ENCODE data around the gene G2E3. TPM values are rescaled to one million over a fixed set of nuclear protein-coding genes. Genes with fewer than 3 reads are reported as not detected.

G2E3 gene
- total and polyA plus RNA-seq, 2 of the 13 experiments (the other 11 are each of a cell fraction or from before 2014, with no cell fraction given), result 22.8 to 63.0 TPM

GRCh38 chr14:30655124-30655523 is 96.2 kb downstream of the G2E3 start:
- in situ Hi-C loops (cut with HindIII; ENCODE audit: extremely low pct_ligation_motif_present, low pct_unique_long_range_greater_than_20kb) (no loop called here), intact Hi-C loops (cut with micrococcal nuclease; ENCODE audit: unreplicated experiment) (loop anchor here (5.0 kb wide), 1 partner anchor 37 kb away; no protein-coding TSS in a partner anchor)
- no peaks in the 10 kb centered on the region for H3K27me3 ChIP-seq (ENCODE audit: control insufficient read depth in 1 of 2, insufficient read depth in 2 of 2, low read length in 2 of 2)
- TF ChIP-seq GABPA (IDR thresholded peaks at IDR 0.05; ENCODE audit: low read depth, low read length) (no peak), GABPA (CRISPR knock-in tag; IDR thresholded peaks at IDR 0.05; ENCODE audit: low read depth) (no peak), SNAPC2 (CRISPR knock-in tag; IDR thresholded peaks at IDR 0.05) (0 out of 2 replicates have a peak, but pooled peaks have one; percentile 35), SMAD9 (CRISPR knock-in tag; IDR thresholded peaks at IDR 0.05) (no peak), JUNB (CRISPR knock-in tag; IDR thresholded peaks at IDR 0.05; ENCODE audit: borderline replicate concordance) (peak; percentile 26; the same call in 1 of the 2 replicates), FUBP1 (CRISPR knock-in tag; IDR thresholded peaks at IDR 0.05; ENCODE audit: borderline replicate concordance) (no peak)
- H2AFZ ChIP-seq (ENCODE audit: low read length), result no peak overlapping the region
- FAIRE-seq, result no peak
- H4K20me1 ChIP-seq (ENCODE audit: insufficient read depth, low read length), result peaks cover 9% of the 10 kb centered on the region
- CTCF ChIA-PET (ENCODE audit: low intra/inter-chr PET ratio, low total read pairs), result interaction anchor here (1.1 to 2.5 kb wide), 2 partner anchors 27 to 251 kb away, joined by 4 to 10 read pairs; no protein-coding TSS in a partner anchor
- BruUV-seq (replicated peaks), result no TSS peak
- no peak overlapping the region for H3K4me3 ChIP-seq (replicated peaks in 1 of 3; ENCODE audit: insufficient read depth in 1 of 3, low read depth in 2 of 3, low read length in 3 of 3)
- no peak overlapping the region for H3K4me2 ChIP-seq (ENCODE audit: low read depth, low read length)
- POLR2A ChIA-PET, result no interaction called here
- ATAC-seq, result no peak; the same call in 2 of the 3 replicates
- H3K9ac ChIP-seq (ENCODE audit: insufficient read depth, low read depth, low read length), result no peak overlapping the region
- H3K27ac ChIP-seq (ENCODE audit: extremely low read length, insufficient read depth, low read length), result no peak overlapping the region
- peaks cover 10% of the 10 kb centered on the region; the same call in 1 of the 2 replicates for H3K4me1 ChIP-seq (ENCODE audit: insufficient read depth, low read length)
- no peaks in the 10 kb centered on the region for H3K79me2 ChIP-seq (ENCODE audit: insufficient read depth, low read length)
- no peak for DNase-seq (ENCODE audit: low spot score)
- H3K9me3 ChIP-seq (ENCODE audit: low read length), result no peaks in the 10 kb centered on the region
- H3K36me3 ChIP-seq (replicated peaks in 1 of 2; ENCODE audit: control insufficient read depth in 1 of 2, insufficient read depth in 2 of 2, low read length in 2 of 2), result peaks cover 35 to 95% of the 10 kb centered on the region in 2 experiments

GRCh38 chr14:30655658-30656057 is 96.7 kb downstream of the G2E3 start:
- ATAC-seq (peak; percentile 6), DNase-seq (ENCODE audit: low spot score) (no peak), FAIRE-seq (no peak)
- H3K36me3 ChIP-seq (replicated peaks in 1 of 2; ENCODE audit: control insufficient read depth in 1 of 2, insufficient read depth in 2 of 2, low read length in 2 of 2), result peaks cover 35 to 94% of the 10 kb centered on the region in 2 experiments
- peaks cover 9% of the 10 kb centered on the region for H4K20me1 ChIP-seq (ENCODE audit: insufficient read depth, low read length)
- H3K4me2 ChIP-seq (ENCODE audit: low read depth, low read length), result no peak overlapping the region
- WGBS (ENCODE audit: low lambda C conversion rate), result 96% methylated on average over 3 of the region's 3 CpGs
- POLR2A ChIA-PET, result no interaction called here
- H3K27me3 ChIP-seq (ENCODE audit: control insufficient read depth in 1 of 2, insufficient read depth in 2 of 2, low read length in 2 of 2), result no peaks in the 10 kb centered on the region
- H3K4me3 ChIP-seq (replicated peaks in 1 of 3; ENCODE audit: insufficient read depth in 1 of 3, low read depth in 2 of 3, low read length in 3 of 3), result no peak overlapping the region
- no peak overlapping the region for H3K27ac ChIP-seq (ENCODE audit: extremely low read length, insufficient read depth, low read length)
- CTCF ChIA-PET (ENCODE audit: low intra/inter-chr PET ratio, low total read pairs), result interaction anchor here (1.1 to 2.5 kb wide), 3 partner anchors 26 to 251 kb away, joined by 4 to 12 read pairs (median 10); no protein-coding TSS in a partner anchor
- H3K79me2 ChIP-seq (ENCODE audit: insufficient read depth, low read length), result no peaks in the 10 kb centered on the region
- no TSS peak for BruUV-seq (replicated peaks)
- in situ Hi-C loops (cut with HindIII; ENCODE audit: extremely low pct_ligation_motif_present, low pct_unique_long_range_greater_than_20kb), result no loop called here
- H3K4me1 ChIP-seq (ENCODE audit: insufficient read depth, low read length), result peaks cover 10% of the 10 kb centered on the region; the same call in 1 of the 2 replicates
- intact Hi-C loops (cut with micrococcal nuclease; ENCODE audit: unreplicated experiment), result loop anchor here (1.0 to 5.0 kb wide), 3 partner anchors 37 to 251 kb away; no protein-coding TSS in a partner anchor
- no peak overlapping the region for H2AFZ ChIP-seq (ENCODE audit: low read length)
- H3K9me3 ChIP-seq (ENCODE audit: low read length), result no peaks in the 10 kb centered on the region
- no peak overlapping the region for H3K9ac ChIP-seq (ENCODE audit: insufficient read depth, low read depth, low read length)
- 0 out of 2 replicates have a peak, but pooled peaks have one; percentile 14 for TF ChIP-seq SOX13 (IDR thresholded peaks at IDR 0.05)
- TF ChIP-seq SOX13 (CRISPR knock-in tag; conservative IDR thresholded peaks at IDR 0.05 in 1 of 2, IDR thresholded peaks at IDR 0.05 in 1 of 2), result no peak
- TF ChIP-seq MZF1 (CRISPR knock-in tag; IDR thresholded peaks at IDR 0.05; ENCODE audit: borderline replicate concordance), result 0 out of 2 replicates have a peak, but pooled peaks have one; percentile 51
- 0 out of 2 replicates have a peak, but pooled peaks have one; percentile 37 for TF ChIP-seq ZNF138 (CRISPR knock-in tag; IDR thresholded peaks at IDR 0.05; ENCODE audit: low read depth)
- no peak for TF ChIP-seq TOPORS (CRISPR knock-in tag; IDR thresholded peaks at IDR 0.05)
- TF ChIP-seq POLR2AphosphoS5 (IDR thresholded peaks at IDR 0.05; ENCODE audit: low read depth, low read length), result 0 out of 2 replicates have a peak, but pooled peaks have one; percentile 15
- no peak for TF ChIP-seq ERF (CRISPR knock-in tag; IDR thresholded peaks at IDR 0.05)
- no peak for TF ChIP-seq BCL3 (CRISPR knock-in tag; IDR thresholded peaks at IDR 0.05)
- no peak for TF ChIP-seq ZNF124 (CRISPR knock-in tag; IDR thresholded peaks at IDR 0.05)
